K562 (cell line): ENCODE data around the gene ARHGDIA. TPM values are rescaled to one million over a fixed set of nuclear protein-coding genes. Genes with fewer than 3 reads are reported as not detected.
A peak's percentile ranks its signal among the peaks of the same experiment; 100 is the strongest.

Experiments used
- C11orf30 ChIP-seq: fragments of 450-650 bp; IDR thresholded peaks from 2 replicates; pipeline ENCODE4 v1.6.1; 2016; ENCODE audit warnings: low read depth, mild to moderate bottlenecking
- ETS1 ChIP-seq: conservative IDR thresholded peaks from 2 replicates; pipeline ENCODE4 v1.6.1; 2011; ENCODE audit warnings: low read depth, mild to moderate bottlenecking, low read length; ENCODE audit not compliant: control insufficient read depth
- HNRNPLL ChIP-seq: fragments of 200-400 bp; formaldehyde crosslinking; IDR thresholded peaks from 2 replicates; pipeline ENCODE4 v1.6.1; 2017; ENCODE audit warnings: low read length, low read depth, mild to moderate bottlenecking; ENCODE audit not compliant: poor library complexity, severe bottlenecking
- ILF3 ChIP-seq: fragments of 450-650 bp; IDR thresholded peaks from 2 replicates; pipeline ENCODE4 v1.6.1; 2018; ENCODE audit warnings: antibody characterized with exemption, mild to moderate bottlenecking, moderate library complexity, borderline replicate concordance
- MEIS2 ChIP-seq: fragments of 450-650 bp; IDR thresholded peaks from 2 replicates; pipeline ENCODE4 v1.6.1; 2014; ENCODE audit warnings: mild to moderate bottlenecking; ENCODE audit not compliant: partially characterized antibody
- NCOA4 ChIP-seq: fragments of 450-650 bp; IDR thresholded peaks from 2 replicates; pipeline ENCODE4 v1.6.1; 2018; ENCODE audit warnings: mild to moderate bottlenecking; ENCODE audit not compliant: partially characterized antibody
- NFE2 ChIP-seq: IDR thresholded peaks from 2 replicates; pipeline ENCODE4 v1.6.1; 2014; ENCODE audit warnings: antibody characterized with exemption, low read depth
- NR2C2 ChIP-seq, 2 experiments: fragments of 200-800 bp in 1 of 2; sonication (Bioruptor generic) in 1 of 2; sonication (generic) in 1 of 2; formaldehyde crosslinking in 1 of 2; IDR thresholded peaks; 2 replicates each; pipeline versions ENCODE4 v1.6.1 to v1.8.0; 2016 to 2022; ENCODE audit warnings: mild to moderate bottlenecking in 1 of 2, missing compliant biosample characterization in 1 of 2, missing genetic modification characterization in 1 of 2, missing genetic modification reagents in 1 of 2
- SIN3B ChIP-seq: fragments of 450-650 bp; IDR thresholded peaks from 2 replicates; pipeline ENCODE4 v1.6.1; 2017; ENCODE audit warnings: low read depth, mild to moderate bottlenecking, moderate library complexity
- STAT5B ChIP-seq: fragments of 250-450 bp; sonication (Bioruptor Pico); IDR thresholded peaks from 2 replicates; pipeline ENCODE4 v1.8.0; 2021; ENCODE audit warnings: mild to moderate bottlenecking, inconsistent platforms
- TCFL5 ChIP-seq: fragments of 250-450 bp; sonication (Bioruptor Pico); conservative IDR thresholded peaks from 2 replicates; pipeline ENCODE4 v1.6.1; 2021; ENCODE audit warnings: mild to moderate bottlenecking, moderate library complexity, matching md5 sums
- TFAP4 ChIP-seq: sonication (generic); formaldehyde crosslinking; IDR thresholded peaks from 2 replicates; pipeline ENCODE4 v1.8.0; 2022; ENCODE audit warnings: missing genetic modification reagents, mild to moderate bottlenecking, moderate library complexity, borderline replicate concordance
- TGIF2 ChIP-seq: sonication (generic); formaldehyde crosslinking; IDR thresholded peaks from 2 replicates; pipeline ENCODE4 v1.8.1; 2022; ENCODE audit warnings: mild to moderate bottlenecking, missing genetic modification reagents, moderate library complexity
- THAP7 ChIP-seq: fragments of 250-450 bp; sonication (Bioruptor Pico); IDR thresholded peaks from 2 replicates; pipeline ENCODE4 v1.5.0; 2021
- ZBTB1 ChIP-seq: sonication (generic); formaldehyde crosslinking; IDR thresholded peaks from 2 replicates; pipeline ENCODE4 v1.8.1; 2023; ENCODE audit warnings: missing genetic modification reagents, low read depth, mild to moderate bottlenecking, borderline replicate concordance
- ZBTB33 ChIP-seq: sonication (generic); formaldehyde crosslinking; IDR thresholded peaks from 2 replicates; pipeline ENCODE4 v1.8.1; 2023; ENCODE audit warnings: mild to moderate bottlenecking, missing genetic modification reagents
- ZBTB7A ChIP-seq: IDR thresholded peaks from 2 replicates; pipeline ENCODE4 v1.6.1; 2011; ENCODE audit warnings: low read depth, mild to moderate bottlenecking, low read length, moderate library complexity, borderline replicate concordance; ENCODE audit not compliant: control insufficient read depth
- ZNF449 ChIP-seq: fragments of 250-450 bp; sonication (Bioruptor Pico); IDR thresholded peaks from 2 replicates; pipeline ENCODE4 v1.8.0; 2022; ENCODE audit warnings: moderate library complexity, mild to moderate bottlenecking, inconsistent platforms
- ZNF584 ChIP-seq: fragments of 200-800 bp; sonication (Bioruptor generic); IDR thresholded peaks from 2 replicates; pipeline ENCODE4 v1.6.1; 2016; ENCODE audit warnings: low read depth, mild to moderate bottlenecking, missing genetic modification characterization, missing compliant biosample characterization
- ZNF778 ChIP-seq: fragments of 450-650 bp; formaldehyde crosslinking; IDR thresholded peaks from 2 replicates; pipeline ENCODE4 v1.4.0; 2020; ENCODE audit warnings: mild to moderate bottlenecking, moderate library complexity
- ZSCAN29 ChIP-seq: fragments of 450-650 bp; IDR thresholded peaks from 2 replicates; pipeline ENCODE4 v1.6.1; 2017
- polyA plus RNA-seq, 8 experiments: library from polyadenylated mRNA; depleted of rRNA in 4 of 8; stranded (reverse) in 5 of 8; unstranded in 3 of 8; fragments of >200 nt; fragmentation: Nextera tagmentation in 2 of 8; fragmentation: Illumina TruSeq in 1 of 8; extraction: Ambion mirVana in 2 of 8; extraction: Trizol in 1 of 8; gene quantifications; 2 replicates each; pipeline versions ENCODE4 v1.2.1 to v1.2.3, GENCODE V29; 2011 to 2014; ENCODE audit warnings: inconsistent platforms in 1 of 8, missing spikeins in 1 of 8
- total RNA-seq, 7 experiments: library from RNA; depleted of rRNA in 6 of 7; stranded (reverse); fragments of >200 nt in 6 of 7; fragmentation: Illumina TruSeq in 2 of 7; extraction: Trizol in 2 of 7; gene quantifications; 2 replicates each; pipeline versions ENCODE4 v1.2.1 to v1.2.3, GENCODE V29; 2011 to 2021; ENCODE audit warnings: low replicate concordance in 1 of 7

Gene ARHGDIA
- total and polyA plus RNA-seq, 9 of the 15 experiments (the other 6 are each of a cell fraction or from before 2014, with no cell fraction given): 9.6 to 340 (median 97.6) TPM

GRCh38 chr17:81917565-81918332, 46.6 kb upstream of the ARHGDIA start, which contains the start of gene SIRT7 (continued):
- TF ChIP-seq ZNF449 (no peak), ZNF778 (no peak), ZSCAN29 (peak; percentile 98), TFAP4 (peak; percentile 20; the same call in 1 of the 2 replicates), NCOA4 (no peak), TCFL5 (CRISPR knock-in tag) (no peak), ETS1 (0 out of 2 replicates have a peak, but pooled peaks have one; percentile 67), STAT5B (CRISPR knock-in tag) (no peak), NFE2 (no peak), HNRNPLL (peak; percentile 87), NR2C2 (CRISPR knock-in tag; IDR thresholded peaks at IDR 0.05) (no peak), NR2C2 (tag; IDR thresholded peaks at IDR 0.05) (no peak), ZBTB7A (peak; percentile 38; the same call in 1 of the 2 replicates), ZBTB1 (CRISPR knock-in tag) (0 out of 2 replicates have a peak, but pooled peaks have one; percentile 34), TGIF2 (CRISPR knock-in tag) (no peak), ZBTB33 (CRISPR knock-in tag) (peak; percentile 25; the same call in 1 of the 2 replicates), SIN3B (peak; percentile 82), ZNF584 (CRISPR knock-in tag) (no peak), MEIS2 (peak; percentile 63), C11orf30 (no peak; the same call in 1 of the 2 replicates), ILF3 (no peak), THAP7 (CRISPR knock-in tag) (peak; percentile 67)
